Endothelial cell (in vitro differentiated cells): ENCODE measurements around the gene TIMM21. TPM values are rescaled to one million over a fixed set of nuclear protein-coding genes. Genes with fewer than 3 reads are reported as not detected.

Experiments used
- DNase-seq: peaks from one replicate; pipeline ENCODE4 v3.0.0; 2021; ENCODE audit warnings: low spot score
- H3K27ac Mint-ChIP-seq: one replicate; pipeline ENCODE4 v1.8.0; 2021; ENCODE audit warnings: mixed read lengths, inconsistent platforms; ENCODE audit not compliant: unreplicated experiment
- H3K27me3 Mint-ChIP-seq: one replicate; pipeline ENCODE4 v1.8.0; 2021; ENCODE audit warnings: mild to moderate bottlenecking, moderate library complexity, mixed read lengths, inconsistent platforms; ENCODE audit not compliant: unreplicated experiment
- H3K36me3 Mint-ChIP-seq: one replicate; pipeline ENCODE4 v1.8.0; 2021; ENCODE audit warnings: mild to moderate bottlenecking, low read depth, mixed read lengths, inconsistent platforms; ENCODE audit not compliant: unreplicated experiment
- H3K4me1 Mint-ChIP-seq: one replicate; pipeline ENCODE4 v1.8.0; 2021; ENCODE audit warnings: mild to moderate bottlenecking, mixed read lengths, inconsistent platforms; ENCODE audit not compliant: unreplicated experiment
- H3K4me3 Mint-ChIP-seq: one replicate; pipeline ENCODE4 v1.8.0; 2021; ENCODE audit warnings: mild to moderate bottlenecking, mixed read lengths, inconsistent platforms; ENCODE audit not compliant: unreplicated experiment
- H3K9me3 Mint-ChIP-seq: one replicate; pipeline ENCODE4 v1.8.0; 2021; ENCODE audit warnings: mixed read lengths, inconsistent platforms; ENCODE audit not compliant: unreplicated experiment
- CTCF ChIP-seq: fragments of 200-600 bp; sonication (generic); IDR thresholded peaks from one replicate; pipeline ENCODE4 v1.5.0; 2021; ENCODE audit warnings: antibody characterized with exemption; ENCODE audit not compliant: unreplicated experiment
- total RNA-seq: library from RNA; stranded (reverse); fragmentation: NEBNext Ultra II Directional; extraction: Animal tissue kit (Norgen Biotek cat#: 25700); gene quantifications from one replicate; pipeline ENCODE4 v1.2.1, GENCODE V29; 2021; ENCODE audit not compliant: unreplicated experiment

The TIMM21 gene
- total RNA-seq, 1 donor from 2014 or later, result 22.2 TPM

GRCh38 chr18:74194691-74195090 lies 46.4 kb downstream of the TIMM21 start:
- H3K4me3 Mint-ChIP-seq, result no peak overlapping the region
- DNase-seq, result no peak
- no peaks in the 10 kb centered on the region for H3K36me3 Mint-ChIP-seq
- H3K27ac Mint-ChIP-seq, result no peak overlapping the region
- H3K27me3 Mint-ChIP-seq, result no peaks in the 10 kb centered on the region
- H3K4me1 Mint-ChIP-seq, result peaks cover 6% of the 10 kb centered on the region
- no peak for TF ChIP-seq CTCF
- H3K9me3 Mint-ChIP-seq, result no peaks in the 10 kb centered on the region

- H3K27me3 Mint-ChIP-seq, result peaks cover 2% of the 10 kb centered on the region
- H3K9me3 Mint-ChIP-seq, result no peaks in the 10 kb centered on the region
- peaks cover 6% of the 10 kb centered on the region for H3K4me1 Mint-ChIP-seq
- peak; percentile 36 for DNase-seq
- H3K27ac Mint-ChIP-seq, result no peak overlapping the region
- no peaks in the 10 kb centered on the region for H3K36me3 Mint-ChIP-seq
- H3K4me3 Mint-ChIP-seq, result no peak overlapping the region
- peak; percentile 97 for TF ChIP-seq CTCF
Measured at GRCh38 chr18:74196220-74197119, 48.1 kb downstream of the TIMM21 start.

GRCh38 chr18:74197705-74198341 lies 49.5 kb downstream of the TIMM21 start:
- peaks cover 6% of the 10 kb centered on the region for H3K4me1 Mint-ChIP-seq
- H3K36me3 Mint-ChIP-seq, result no peaks in the 10 kb centered on the region
- no peak overlapping the region for H3K27ac Mint-ChIP-seq
- no peaks in the 10 kb centered on the region for H3K9me3 Mint-ChIP-seq
- peaks cover 3% of the 10 kb centered on the region for H3K27me3 Mint-ChIP-seq
- TF ChIP-seq CTCF, result no peak
- no peak for DNase-seq
- no peak overlapping the region for H3K4me3 Mint-ChIP-seq

GRCh38 chr18:74198453-74198852 lies 50.1 kb downstream of the TIMM21 start:
- DNase-seq, result no peak
- Mint-ChIP-seq H3K27me3 (peaks cover 3% of the 10 kb centered on the region), H3K27ac (no peak overlapping the region), H3K36me3 (no peaks in the 10 kb centered on the region), H3K9me3 (no peaks in the 10 kb centered on the region), H3K4me3 (no peak overlapping the region), H3K4me1 (peaks cover 6% of the 10 kb centered on the region)
- no peak for TF ChIP-seq CTCF

GRCh38 chr18:74200780-74201179 lies 52.5 kb downstream of the TIMM21 start:
- no peaks in the 10 kb centered on the region for H3K9me3 Mint-ChIP-seq
- no peak overlapping the region for H3K27ac Mint-ChIP-seq
- TF ChIP-seq CTCF, result no peak
- DNase-seq, result no peak
- peaks cover 6% of the 10 kb centered on the region for H3K27me3 Mint-ChIP-seq
- no peaks in the 10 kb centered on the region for H3K36me3 Mint-ChIP-seq
- no peak overlapping the region for H3K4me3 Mint-ChIP-seq
- peaks cover 6% of the 10 kb centered on the region for H3K4me1 Mint-ChIP-seq
